Posterior cingulate gyrus (tissue), 11 donors: ENCODE data around the gene KRT16.
A peak's percentile ranks its signal among the peaks of the same experiment; 100 is the strongest.
"Not testable (repeated sequence)": the region's sequence is repeated elsewhere in the genome, so short reads cannot be mapped to it uniquely, and the experiment has no call there.

ENCODE experiments used
- DNase-seq, 10 donors: peaks; one replicate each; pipeline versions ENCODE4 v3.0.0 to v3.0.0-alpha.2; 2020 to 2021; ENCODE audit warnings: mixed read lengths in 3 of 10
- intact Hi-C: fragments of 100-400 bp; cut with DNase I; formaldehyde crosslinking; loops from one replicate; pipeline ENCODE4 v1.15.1; 2023

KRT16 gene

GRCh38 chr17:41619036-41619926 lies 6.7 kb upstream of the KRT16 start:
- peak in 3 of 10 donors; percentile 62 to 72 (median 62) for DNase-seq
- intact Hi-C loops: no loop called here

- intact Hi-C loops: no loop called here
- DNase-seq: peak in 3 of 10 donors; percentile 67 to 88 (median 87)
These were observed 5.9 kb upstream of the KRT16 start for GRCh38 chr17:41618341-41619035.

GRCh38 chr17:41617698-41618097 lies 5.1 kb upstream of the KRT16 start:
- intact Hi-C loops: no loop called here
- peak in 2 of 10 donors; percentile 57 to 81 for DNase-seq

GRCh38 chr17:41617136-41617535 lies 4.6 kb upstream of the KRT16 start:
- DNase-seq: peak in 3 of 10 donors; percentile 15 to 63 (median 31)
- intact Hi-C loops: no loop called here

GRCh38 chr17:41616486-41616885 lies 3.9 kb upstream of the KRT16 start:
- intact Hi-C loops: not testable (repeated sequence)
- peak in 2 of 10 donors; percentile 34 to 57 for DNase-seq

- intact Hi-C loops: no loop called here
- DNase-seq: peak in 1 of 10 donors; percentile 20
These were observed 2.9 kb upstream of the KRT16 start for GRCh38 chr17:41615454-41615853.

GRCh38 chr17:41614767-41615166 lies 2.2 kb upstream of the KRT16 start:
- intact Hi-C loops: not testable (repeated sequence)
- DNase-seq: peak in 3 of 10 donors; percentile 41 to 67 (median 57)

- intact Hi-C loops: no loop called here
- peak in 2 of 10 donors; percentile 16 to 63 for DNase-seq
These were observed 1.5 kb upstream of the KRT16 start for GRCh38 chr17:41614098-41614497.

GRCh38 chr17:41613277-41614082 lies 913 bp upstream of the KRT16 start:
- peak in 2 of 10 donors; percentile 44 to 61 for DNase-seq
- intact Hi-C loops: no loop called here

GRCh38 chr17:41610965-41611640 lies 1.5 kb downstream of the KRT16 start:
- intact Hi-C loops: no loop called here
- DNase-seq: peak in 3 of 10 donors; percentile 49 to 83 (median 77)

- DNase-seq: peak in 2 of 10 donors; percentile 47 to 80
- intact Hi-C loops: not testable (repeated sequence)
These were observed 2.5 kb downstream of the KRT16 start for GRCh38 chr17:41610061-41610517.

- DNase-seq, intact Hi-C loops: not testable (repeated sequence)
These were observed 5.6 kb downstream of the KRT16 start for GRCh38 chr17:41606930-41607329.

- no peak for DNase-seq
- intact Hi-C loops: no loop called here
These were observed 10.0 kb downstream of the KRT16 start for GRCh38 chr17:41602524-41602923.

- DNase-seq: peak in 1 of 10 donors; percentile 13
- intact Hi-C loops: no loop called here
These were observed 12.2 kb downstream of the KRT16 start for GRCh38 chr17:41600318-41600717.

GRCh38 chr17:41599680-41600079 lies 12.9 kb downstream of the KRT16 start:
- peak in 1 of 10 donors; percentile 3 for DNase-seq
- intact Hi-C loops: no loop called here

GRCh38 chr17:41595585-41595984 lies 17.0 kb downstream of the KRT16 start:
- intact Hi-C loops: no loop called here
- peak in 1 of 10 donors; percentile 19 for DNase-seq

- no peak for DNase-seq
- intact Hi-C loops: no loop called here
These were observed 18.1 kb downstream of the KRT16 start for GRCh38 chr17:41594363-41594915.

- no peak for DNase-seq
- intact Hi-C loops: no loop called here
These were observed 19.1 kb downstream of the KRT16 start for GRCh38 chr17:41593306-41593981.
